GM12873 (cell line): ENCODE results near the gene GPR137.

Experiments used
- TF ChIP-seq, protein P1 (sequence below): IDR thresholded peaks from 2 replicates; pipeline ENCODE4 v1.5.1; 2012; ENCODE audit warnings: low read depth, mild to moderate bottlenecking, moderate library complexity, low read length, control low read depth; ENCODE audit not compliant: insufficient read depth; ENCODE audit errors: missing control alignments

The GPR137 gene

GRCh38 chr11:64255135-64256128, 30.2 kb upstream of the GPR137 start:
- TF ChIP-seq, protein P1, sequence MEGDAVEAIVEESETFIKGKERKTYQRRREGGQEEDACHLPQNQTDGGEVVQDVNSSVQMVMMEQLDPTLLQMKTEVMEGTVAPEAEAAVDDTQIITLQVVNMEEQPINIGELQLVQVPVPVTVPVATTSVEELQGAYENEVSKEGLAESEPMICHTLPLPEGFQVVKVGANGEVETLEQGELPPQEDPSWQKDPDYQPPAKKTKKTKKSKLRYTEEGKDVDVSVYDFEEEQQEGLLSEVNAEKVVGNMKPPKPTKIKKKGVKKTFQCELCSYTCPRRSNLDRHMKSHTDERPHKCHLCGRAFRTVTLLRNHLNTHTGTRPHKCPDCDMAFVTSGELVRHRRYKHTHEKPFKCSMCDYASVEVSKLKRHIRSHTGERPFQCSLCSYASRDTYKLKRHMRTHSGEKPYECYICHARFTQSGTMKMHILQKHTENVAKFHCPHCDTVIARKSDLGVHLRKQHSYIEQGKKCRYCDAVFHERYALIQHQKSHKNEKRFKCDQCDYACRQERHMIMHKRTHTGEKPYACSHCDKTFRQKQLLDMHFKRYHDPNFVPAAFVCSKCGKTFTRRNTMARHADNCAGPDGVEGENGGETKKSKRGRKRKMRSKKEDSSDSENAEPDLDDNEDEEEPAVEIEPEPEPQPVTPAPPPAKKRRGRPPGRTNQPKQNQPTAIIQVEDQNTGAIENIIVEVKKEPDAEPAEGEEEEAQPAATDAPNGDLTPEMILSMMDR: no peak

DNA sequence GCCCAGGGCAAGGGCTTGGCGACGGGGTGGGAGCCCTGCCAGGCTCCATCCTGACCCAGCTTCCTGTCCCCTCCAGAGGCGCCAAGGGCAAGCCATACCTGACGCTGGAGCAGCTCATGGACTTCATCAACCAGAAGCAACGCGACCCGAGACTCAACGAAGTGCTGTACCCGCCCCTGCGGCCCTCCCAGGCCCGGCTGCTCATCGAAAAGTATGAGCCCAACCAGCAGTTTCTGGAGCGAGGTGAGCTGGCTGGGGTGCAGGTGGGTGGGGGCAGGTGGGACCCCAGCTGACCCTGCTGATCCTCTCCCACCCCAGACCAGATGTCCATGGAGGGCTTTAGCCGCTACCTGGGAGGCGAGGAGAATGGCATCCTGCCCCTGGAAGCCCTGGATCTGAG, 29.3 kb upstream of the GPR137 start:
- TF ChIP-seq, protein P1: no peak

DNA sequence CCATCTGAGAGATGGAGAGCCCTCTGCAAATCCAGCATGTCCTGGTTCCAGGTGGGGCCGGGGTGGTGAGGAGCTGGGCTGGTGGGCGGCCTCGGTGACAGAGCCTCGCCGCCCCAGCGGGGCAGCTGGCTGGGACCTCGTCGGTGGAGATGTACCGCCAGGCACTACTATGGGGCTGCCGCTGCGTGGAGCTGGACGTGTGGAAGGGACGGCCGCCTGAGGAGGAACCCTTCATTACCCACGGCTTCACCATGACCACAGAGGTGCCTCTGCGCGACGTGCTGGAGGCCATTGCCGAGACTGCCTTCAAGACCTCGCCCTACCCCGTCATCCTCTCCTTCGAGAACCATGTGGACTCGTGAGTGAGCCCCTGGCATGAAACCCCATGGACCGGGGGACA, 27.3 kb upstream of the GPR137 start:
- TF ChIP-seq, protein P1: no peak

GRCh38 chr11:64258946-64259532, 26.6 kb upstream of the GPR137 start:
- TF ChIP-seq, protein P1: no peak

GRCh38 chr11:64259533-64260067, 26.0 kb upstream of the GPR137 start:
- TF ChIP-seq, protein P1: no peak

DNA sequence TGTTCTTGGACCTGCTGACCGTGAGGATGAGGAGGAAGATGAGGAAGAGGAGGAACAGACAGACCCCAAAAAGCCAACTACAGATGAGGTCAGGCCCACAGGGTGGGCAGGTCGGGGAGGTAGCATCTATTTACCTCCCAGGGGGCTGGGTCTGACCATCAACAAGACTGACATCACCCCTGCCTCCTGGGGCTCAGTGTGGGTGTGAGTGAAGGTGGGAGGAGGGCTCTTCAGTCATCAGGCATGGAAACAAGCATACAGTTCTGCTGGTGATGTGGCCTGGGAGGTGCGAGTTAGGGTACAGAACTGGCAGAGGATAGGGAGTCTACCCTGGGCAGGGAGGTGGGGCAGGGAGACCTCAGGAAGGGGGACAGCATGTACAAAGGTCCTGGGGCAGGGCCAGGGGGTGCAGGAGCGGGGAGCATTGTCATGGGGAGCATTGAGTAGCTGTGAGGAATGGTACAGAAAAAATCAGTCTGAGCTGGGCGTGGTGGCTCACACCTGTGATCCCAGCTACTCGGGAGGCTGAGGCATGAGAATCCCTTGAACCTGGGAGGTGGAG, 25.4 kb upstream of the GPR137 start:
- TF ChIP-seq, protein P1: no peak
